Tibial nerve (tissue), 4 donors: ENCODE data around the gene CNTNAP3B.
"Not testable (repeated sequence)": the region's sequence is repeated elsewhere in the genome, so short reads cannot be mapped to it uniquely, and the experiment has no call there.

Source experiments
- EP300 ChIP-seq, 2 donors: sonication (generic); formaldehyde crosslinking; IDR thresholded peaks; one replicate each; pipeline ENCODE4 v1.6.1; 2017; ENCODE audit warnings: antibody characterized with exemption in 2 of 2, mild to moderate bottlenecking in 1 of 2
- POLR2A ChIP-seq, 2 donors: fragments of 450-650 bp; IDR thresholded peaks; one replicate each; pipeline ENCODE4 v1.6.1; 2017; ENCODE audit warnings: antibody characterized with exemption in 2 of 2, mild to moderate bottlenecking in 2 of 2, moderate library complexity in 2 of 2
- TF ChIP-seq, protein P1 (sequence below), 5 experiments: fragments of 200-600 bp in 3 of 5; fragments of 450-650 bp in 2 of 5; sonication (generic) in 3 of 5; IDR thresholded peaks; one replicate each; pipeline ENCODE4 v1.5.1; 2016 to 2019; ENCODE audit warnings: antibody characterized with exemption in 5 of 5, mild to moderate bottlenecking in 3 of 5, moderate library complexity in 2 of 5

DNA sequence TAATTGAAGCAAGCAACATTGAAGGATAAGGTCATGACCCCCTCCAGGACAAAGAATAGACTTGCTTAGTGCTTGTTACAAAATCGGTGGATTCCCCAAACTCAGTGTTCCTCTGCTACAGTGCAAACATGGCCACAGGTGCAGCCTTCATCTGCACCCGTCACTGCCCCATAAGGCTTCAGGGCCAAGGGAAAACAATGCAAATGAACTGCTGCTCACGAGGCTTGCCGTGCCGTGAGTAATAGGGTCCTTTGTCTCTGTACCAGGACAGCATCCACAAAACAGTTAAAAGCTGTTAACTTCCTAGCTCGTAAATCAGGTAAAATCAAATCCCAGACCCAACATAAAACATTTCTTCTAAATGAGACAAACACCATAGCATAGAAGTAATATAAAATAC is 226.5 kb downstream of the CNTNAP3B start:
- TF ChIP-seq, protein P1, sequence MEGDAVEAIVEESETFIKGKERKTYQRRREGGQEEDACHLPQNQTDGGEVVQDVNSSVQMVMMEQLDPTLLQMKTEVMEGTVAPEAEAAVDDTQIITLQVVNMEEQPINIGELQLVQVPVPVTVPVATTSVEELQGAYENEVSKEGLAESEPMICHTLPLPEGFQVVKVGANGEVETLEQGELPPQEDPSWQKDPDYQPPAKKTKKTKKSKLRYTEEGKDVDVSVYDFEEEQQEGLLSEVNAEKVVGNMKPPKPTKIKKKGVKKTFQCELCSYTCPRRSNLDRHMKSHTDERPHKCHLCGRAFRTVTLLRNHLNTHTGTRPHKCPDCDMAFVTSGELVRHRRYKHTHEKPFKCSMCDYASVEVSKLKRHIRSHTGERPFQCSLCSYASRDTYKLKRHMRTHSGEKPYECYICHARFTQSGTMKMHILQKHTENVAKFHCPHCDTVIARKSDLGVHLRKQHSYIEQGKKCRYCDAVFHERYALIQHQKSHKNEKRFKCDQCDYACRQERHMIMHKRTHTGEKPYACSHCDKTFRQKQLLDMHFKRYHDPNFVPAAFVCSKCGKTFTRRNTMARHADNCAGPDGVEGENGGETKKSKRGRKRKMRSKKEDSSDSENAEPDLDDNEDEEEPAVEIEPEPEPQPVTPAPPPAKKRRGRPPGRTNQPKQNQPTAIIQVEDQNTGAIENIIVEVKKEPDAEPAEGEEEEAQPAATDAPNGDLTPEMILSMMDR (IDR thresholded peaks at IDR 0.05) = not testable (repeated sequence)
- TF ChIP-seq POLR2A, EP300 (IDR thresholded peaks at IDR 0.05): not testable (repeated sequence)
